T-helper 2 cell treated with Interferon-gamma antibody and Interleukin-4, amounts not matched to agents 5 μg/mL and 100 μg/mL, for 36 hours (primary cell): ENCODE results near the gene GON7.
"Not testable (repeated sequence)": the region's sequence is repeated elsewhere in the genome, so short reads cannot be mapped to it uniquely, and the experiment has no call there.

ENCODE experiments used
- DNase-seq: peaks from one replicate; pipeline ENCODE4 v3.0.0; 2021; ENCODE audit warnings: low spot score
- H3K27ac Mint-ChIP-seq: one replicate; pipeline ENCODE4 v1.8.0; 2021; ENCODE audit warnings: mild to moderate bottlenecking, mixed read lengths
- H3K27me3 Mint-ChIP-seq: one replicate; pipeline ENCODE4 v1.8.0; 2021; ENCODE audit warnings: low read depth, mixed read lengths
- H3K36me3 Mint-ChIP-seq: one replicate; pipeline ENCODE4 v1.8.0; 2021; ENCODE audit warnings: low read depth, mixed read lengths
- H3K4me1 Mint-ChIP-seq: one replicate; pipeline ENCODE4 v1.8.0; 2021; ENCODE audit warnings: low read depth, mixed read lengths
- H3K4me3 Mint-ChIP-seq: one replicate; pipeline ENCODE4 v1.8.0; 2022; ENCODE audit warnings: mild to moderate bottlenecking, moderate library complexity, mixed read lengths
- H3K9me3 Mint-ChIP-seq: one replicate; pipeline ENCODE4 v1.8.0; 2021; ENCODE audit warnings: mixed read lengths

GON7 gene

GRCh38 chr14:93158349-93158748 is 48.5 kb downstream of the GON7 start:
- H3K27ac Mint-ChIP-seq, H3K27me3 Mint-ChIP-seq, H3K4me3 Mint-ChIP-seq, DNase-seq, H3K9me3 Mint-ChIP-seq, H3K4me1 Mint-ChIP-seq, H3K36me3 Mint-ChIP-seq: not testable (repeated sequence)

GRCh38 chr14:93156693-93157369 is 50.0 kb downstream of the GON7 start:
- no peaks in the 10 kb centered on the region for H3K36me3 Mint-ChIP-seq
- no peak for DNase-seq
- no peak overlapping the region for H3K27ac Mint-ChIP-seq
- H3K4me1 Mint-ChIP-seq, result no peaks in the 10 kb centered on the region
- H3K9me3 Mint-ChIP-seq, result no peaks in the 10 kb centered on the region
- no peak overlapping the region for H3K4me3 Mint-ChIP-seq
- H3K27me3 Mint-ChIP-seq, result no peaks in the 10 kb centered on the region

- no peak for DNase-seq
- no peak overlapping the region for H3K4me3 Mint-ChIP-seq
- no peak overlapping the region for H3K27ac Mint-ChIP-seq
- no peaks in the 10 kb centered on the region for H3K9me3 Mint-ChIP-seq
- peaks cover 3% of the 10 kb centered on the region for H3K4me1 Mint-ChIP-seq
- no peaks in the 10 kb centered on the region for H3K27me3 Mint-ChIP-seq
- no peaks in the 10 kb centered on the region for H3K36me3 Mint-ChIP-seq
Observed at GRCh38 chr14:93155667-93156066, 51.2 kb downstream of the GON7 start.

DNA sequence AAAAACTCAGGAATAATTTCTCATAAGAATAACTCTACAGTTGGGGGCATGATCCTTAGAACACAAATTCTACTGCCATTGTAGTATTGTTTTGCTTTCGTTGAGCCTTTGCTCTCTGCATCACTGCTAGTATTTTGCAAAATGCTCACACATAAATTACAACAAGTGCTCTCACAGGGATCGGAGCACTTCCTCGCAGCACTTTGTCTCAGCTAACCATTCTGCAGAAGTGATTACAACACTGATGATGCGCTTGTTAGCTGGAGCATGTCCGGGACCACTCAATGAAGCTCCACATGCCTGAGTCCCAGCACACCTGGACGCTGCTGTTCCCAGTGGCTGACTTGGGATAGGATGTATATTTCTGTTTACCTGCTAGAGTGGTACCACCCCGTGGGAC is 53.7 kb downstream of the GON7 start:
- H3K9me3 Mint-ChIP-seq, result no peaks in the 10 kb centered on the region
- H3K27me3 Mint-ChIP-seq, result no peaks in the 10 kb centered on the region
- peaks cover 9% of the 10 kb centered on the region for H3K4me1 Mint-ChIP-seq
- no peaks in the 10 kb centered on the region for H3K36me3 Mint-ChIP-seq
- H3K27ac Mint-ChIP-seq, result no peak overlapping the region
- no peak overlapping the region for H3K4me3 Mint-ChIP-seq
- DNase-seq, result no peak
